ENCODE results near the gene CACNA1F.

The CACNA1F gene

GRCh38 chrX:49247916-49248811 lies 15.0 kb upstream of the CACNA1F start:
- ATAC-seq: no peak; the same call in 2 of the 3 replicates
- TF ChIP-seq BACH2 (CRISPR knock-in tag; IDR thresholded peaks at IDR 0.05; ENCODE audit: borderline replicate concordance) (no peak), POU6F1 (CRISPR knock-in tag; IDR thresholded peaks at IDR 0.05; ENCODE audit: borderline replicate concordance, low read depth) (no peak), PPARA (CRISPR knock-in tag; IDR thresholded peaks at IDR 0.05; ENCODE audit: borderline replicate concordance) (no peak), ARNTL (CRISPR knock-in tag; IDR thresholded peaks at IDR 0.05; ENCODE audit: borderline replicate concordance, low read depth) (no peak), SNAI2 (CRISPR knock-in tag; IDR thresholded peaks at IDR 0.05) (no peak), ZC3H10 (CRISPR knock-in tag; IDR thresholded peaks at IDR 0.05) (no peak), ESRRG (CRISPR knock-in tag; IDR thresholded peaks at IDR 0.05) (no peak), TOX (CRISPR knock-in tag; IDR thresholded peaks at IDR 0.05; ENCODE audit: borderline replicate concordance) (no peak), CSDC2 (CRISPR knock-in tag; IDR thresholded peaks at IDR 0.05) (no peak), ZFP30 (CRISPR knock-in tag; IDR thresholded peaks at IDR 0.05) (no peak), RARB (CRISPR knock-in tag; IDR thresholded peaks at IDR 0.05) (no peak), PATZ1 (CRISPR knock-in tag; IDR thresholded peaks at IDR 0.05; ENCODE audit: borderline replicate concordance) (no peak), OSR1 (CRISPR knock-in tag; IDR thresholded peaks at IDR 0.05) (no peak), ISL1 (CRISPR knock-in tag; IDR thresholded peaks at IDR 0.05) (no peak), ZFP3 (CRISPR knock-in tag; IDR thresholded peaks at IDR 0.05) (no peak), ZNF70 (CRISPR knock-in tag; IDR thresholded peaks at IDR 0.05) (no peak), TCF4 (CRISPR knock-in tag; IDR thresholded peaks at IDR 0.05; ENCODE audit: borderline replicate concordance) (no peak), GLIS3 (CRISPR knock-in tag; IDR thresholded peaks at IDR 0.05) (no peak)
- TF ChIP-seq, protein P1, sequence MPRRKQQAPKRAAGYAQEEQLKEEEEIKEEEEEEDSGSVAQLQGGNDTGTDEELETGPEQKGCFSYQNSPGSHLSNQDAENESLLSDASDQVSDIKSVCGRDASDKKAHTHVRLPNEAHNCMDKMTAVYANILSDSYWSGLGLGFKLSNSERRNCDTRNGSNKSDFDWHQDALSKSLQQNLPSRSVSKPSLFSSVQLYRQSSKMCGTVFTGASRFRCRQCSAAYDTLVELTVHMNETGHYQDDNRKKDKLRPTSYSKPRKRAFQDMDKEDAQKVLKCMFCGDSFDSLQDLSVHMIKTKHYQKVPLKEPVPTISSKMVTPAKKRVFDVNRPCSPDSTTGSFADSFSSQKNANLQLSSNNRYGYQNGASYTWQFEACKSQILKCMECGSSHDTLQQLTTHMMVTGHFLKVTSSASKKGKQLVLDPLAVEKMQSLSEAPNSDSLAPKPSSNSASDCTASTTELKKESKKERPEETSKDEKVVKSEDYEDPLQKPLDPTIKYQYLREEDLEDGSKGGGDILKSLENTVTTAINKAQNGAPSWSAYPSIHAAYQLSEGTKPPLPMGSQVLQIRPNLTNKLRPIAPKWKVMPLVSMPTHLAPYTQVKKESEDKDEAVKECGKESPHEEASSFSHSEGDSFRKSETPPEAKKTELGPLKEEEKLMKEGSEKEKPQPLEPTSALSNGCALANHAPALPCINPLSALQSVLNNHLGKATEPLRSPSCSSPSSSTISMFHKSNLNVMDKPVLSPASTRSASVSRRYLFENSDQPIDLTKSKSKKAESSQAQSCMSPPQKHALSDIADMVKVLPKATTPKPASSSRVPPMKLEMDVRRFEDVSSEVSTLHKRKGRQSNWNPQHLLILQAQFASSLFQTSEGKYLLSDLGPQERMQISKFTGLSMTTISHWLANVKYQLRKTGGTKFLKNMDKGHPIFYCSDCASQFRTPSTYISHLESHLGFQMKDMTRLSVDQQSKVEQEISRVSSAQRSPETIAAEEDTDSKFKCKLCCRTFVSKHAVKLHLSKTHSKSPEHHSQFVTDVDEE (CRISPR knock-in tag; IDR thresholded peaks at IDR 0.05): no peak
- TF ChIP-seq, protein P2, sequence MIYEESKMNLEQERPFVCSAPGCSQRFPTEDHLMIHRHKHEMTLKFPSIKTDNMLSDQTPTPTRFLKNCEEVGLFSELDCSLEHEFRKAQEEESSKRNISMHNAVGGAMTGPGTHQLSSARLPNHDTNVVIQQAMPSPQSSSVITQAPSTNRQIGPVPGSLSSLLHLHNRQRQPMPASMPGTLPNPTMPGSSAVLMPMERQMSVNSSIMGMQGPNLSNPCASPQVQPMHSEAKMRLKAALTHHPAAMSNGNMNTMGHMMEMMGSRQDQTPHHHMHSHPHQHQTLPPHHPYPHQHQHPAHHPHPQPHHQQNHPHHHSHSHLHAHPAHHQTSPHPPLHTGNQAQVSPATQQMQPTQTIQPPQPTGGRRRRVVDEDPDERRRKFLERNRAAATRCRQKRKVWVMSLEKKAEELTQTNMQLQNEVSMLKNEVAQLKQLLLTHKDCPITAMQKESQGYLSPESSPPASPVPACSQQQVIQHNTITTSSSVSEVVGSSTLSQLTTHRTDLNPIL (CRISPR knock-in tag; IDR thresholded peaks at IDR 0.05; ENCODE audit: low read depth): no peak

- TF ChIP-seq CSRNP3 (CRISPR knock-in tag; IDR thresholded peaks at IDR 0.05) (no peak), ISL1 (CRISPR knock-in tag; IDR thresholded peaks at IDR 0.05) (no peak), GLIS3 (CRISPR knock-in tag; IDR thresholded peaks at IDR 0.05) (no peak), ZFP3 (CRISPR knock-in tag; IDR thresholded peaks at IDR 0.05) (no peak), TCF4 (CRISPR knock-in tag; IDR thresholded peaks at IDR 0.05; ENCODE audit: borderline replicate concordance) (no peak), ESRRG (CRISPR knock-in tag; IDR thresholded peaks at IDR 0.05) (no peak), BACH2 (CRISPR knock-in tag; IDR thresholded peaks at IDR 0.05; ENCODE audit: borderline replicate concordance) (no peak), SNAI2 (CRISPR knock-in tag; IDR thresholded peaks at IDR 0.05) (no peak), PPARA (CRISPR knock-in tag; IDR thresholded peaks at IDR 0.05; ENCODE audit: borderline replicate concordance) (no peak), ZNF8 (CRISPR knock-in tag; IDR thresholded peaks at IDR 0.05) (no peak), ZC3H10 (CRISPR knock-in tag; IDR thresholded peaks at IDR 0.05) (no peak), ZNF565 (CRISPR knock-in tag; conservative IDR thresholded peaks at IDR 0.05; ENCODE audit: low read depth) (no peak), RARB (CRISPR knock-in tag; IDR thresholded peaks at IDR 0.05) (no peak)
- TF ChIP-seq, protein P1 (CRISPR knock-in tag; IDR thresholded peaks at IDR 0.05): no peak
- ATAC-seq: no peak
Observed at GRCh38 chrX:49247346-49247745, 14.2 kb upstream of the CACNA1F start.

Measured in SK-N-SH treated with all-trans-retinoic acid at 6 μM for 48 hours (cell line).